NCI-H2196 treated with DMSO at 0.1 percent for 48 hours (cell line): Measurements from ENCODE around the gene CAMTA1.

Experiments used
- DNase-seq: peaks from one replicate; lab custom pipeline; 2025; ENCODE audit not compliant: unreplicated experiment; lab: John Stamatoyannopoulos, UW

The CAMTA1 gene

DNA sequence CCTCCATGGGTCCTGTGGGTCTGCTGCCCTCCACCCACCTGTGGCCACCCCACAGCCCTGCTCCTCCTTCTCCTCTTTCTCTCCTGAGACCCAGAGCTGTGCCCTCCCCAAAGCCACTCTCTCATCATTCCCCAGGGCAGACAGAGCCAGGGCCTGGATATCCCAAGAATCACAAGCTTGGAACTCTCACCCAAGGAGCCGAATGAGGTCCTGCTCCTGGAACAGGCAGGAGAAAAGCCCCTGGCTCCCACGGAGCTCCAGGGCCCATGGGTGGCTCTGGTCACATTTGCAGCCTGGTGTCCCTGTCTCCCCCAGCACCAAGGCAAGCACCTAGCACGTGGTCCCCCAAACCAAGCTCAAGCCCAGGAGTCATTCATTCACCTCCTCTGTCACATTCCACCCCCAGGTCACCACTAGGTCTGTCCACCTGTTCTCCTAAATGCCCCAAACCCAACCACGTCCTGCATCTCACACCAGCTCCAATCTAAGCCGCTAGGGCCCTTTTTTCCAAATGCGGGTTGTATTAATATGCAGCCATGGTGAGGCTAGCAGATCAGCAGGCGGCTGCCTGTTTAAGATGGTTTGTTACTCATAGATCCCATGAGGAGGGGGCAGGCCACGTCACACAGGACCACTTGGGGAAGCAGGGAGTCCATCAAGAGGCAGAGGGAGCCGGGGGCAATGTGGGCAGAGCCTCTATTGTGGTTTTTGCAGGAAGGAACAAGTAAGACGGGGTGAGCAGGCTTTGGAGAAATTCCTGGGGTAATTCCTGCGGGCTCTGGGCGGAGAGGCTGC, 770.3 kb downstream of the CAMTA1 start:
- no peak for DNase-seq

DNA sequence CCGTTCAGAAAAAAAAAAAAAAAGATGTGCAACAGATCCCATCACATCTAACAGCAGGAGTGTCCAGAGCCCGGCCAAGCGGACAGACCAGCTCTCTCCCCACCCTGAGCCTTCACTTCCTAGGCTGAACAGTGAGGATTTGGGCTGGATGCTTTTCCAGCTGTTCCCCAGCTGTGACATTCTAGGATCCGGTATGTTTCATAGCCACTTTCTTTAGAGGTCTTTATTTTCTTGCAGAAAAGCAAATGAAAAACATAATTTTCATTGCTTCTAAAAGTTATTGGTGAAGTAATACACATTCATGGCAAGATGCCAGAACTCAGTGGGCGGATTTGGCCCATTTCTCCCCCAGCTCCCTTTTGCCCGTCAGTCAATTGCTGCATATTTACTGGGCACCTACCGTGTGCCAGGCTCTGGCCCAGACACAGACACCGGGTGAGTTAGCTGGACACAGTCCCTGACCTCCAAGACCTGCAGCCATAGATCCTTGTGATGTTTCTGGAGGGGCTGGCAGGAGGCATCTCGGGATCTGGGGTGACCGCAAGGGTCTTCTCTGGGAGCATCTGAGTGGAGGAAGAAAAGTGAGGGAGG, 772.1 kb downstream of the CAMTA1 start:
- DNase-seq = no peak

GRCh38 chr1:7558041-7558461, 772.8 kb downstream of the CAMTA1 start:
- DNase-seq = no peak

DNA sequence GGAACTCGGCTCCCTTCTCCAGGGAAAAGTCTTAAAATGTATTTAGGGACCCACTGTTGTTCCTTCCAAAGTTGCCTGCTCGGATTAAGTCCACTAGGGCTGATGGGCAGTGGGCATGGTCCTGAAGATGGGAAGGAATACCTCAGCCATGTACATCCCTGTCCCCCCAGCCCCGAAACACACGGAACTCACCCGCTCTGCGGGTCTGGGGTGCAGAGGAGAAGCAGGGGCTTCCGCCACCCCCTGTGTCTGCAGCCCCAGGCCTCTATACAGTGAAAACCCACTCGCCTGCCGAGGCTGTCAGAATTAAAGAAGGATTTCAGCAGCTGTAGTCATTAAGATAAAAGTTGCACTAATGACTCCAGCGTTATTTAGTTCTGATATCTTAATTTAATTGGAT, 773.2 kb downstream of the CAMTA1 start:
- no peak for DNase-seq

DNA sequence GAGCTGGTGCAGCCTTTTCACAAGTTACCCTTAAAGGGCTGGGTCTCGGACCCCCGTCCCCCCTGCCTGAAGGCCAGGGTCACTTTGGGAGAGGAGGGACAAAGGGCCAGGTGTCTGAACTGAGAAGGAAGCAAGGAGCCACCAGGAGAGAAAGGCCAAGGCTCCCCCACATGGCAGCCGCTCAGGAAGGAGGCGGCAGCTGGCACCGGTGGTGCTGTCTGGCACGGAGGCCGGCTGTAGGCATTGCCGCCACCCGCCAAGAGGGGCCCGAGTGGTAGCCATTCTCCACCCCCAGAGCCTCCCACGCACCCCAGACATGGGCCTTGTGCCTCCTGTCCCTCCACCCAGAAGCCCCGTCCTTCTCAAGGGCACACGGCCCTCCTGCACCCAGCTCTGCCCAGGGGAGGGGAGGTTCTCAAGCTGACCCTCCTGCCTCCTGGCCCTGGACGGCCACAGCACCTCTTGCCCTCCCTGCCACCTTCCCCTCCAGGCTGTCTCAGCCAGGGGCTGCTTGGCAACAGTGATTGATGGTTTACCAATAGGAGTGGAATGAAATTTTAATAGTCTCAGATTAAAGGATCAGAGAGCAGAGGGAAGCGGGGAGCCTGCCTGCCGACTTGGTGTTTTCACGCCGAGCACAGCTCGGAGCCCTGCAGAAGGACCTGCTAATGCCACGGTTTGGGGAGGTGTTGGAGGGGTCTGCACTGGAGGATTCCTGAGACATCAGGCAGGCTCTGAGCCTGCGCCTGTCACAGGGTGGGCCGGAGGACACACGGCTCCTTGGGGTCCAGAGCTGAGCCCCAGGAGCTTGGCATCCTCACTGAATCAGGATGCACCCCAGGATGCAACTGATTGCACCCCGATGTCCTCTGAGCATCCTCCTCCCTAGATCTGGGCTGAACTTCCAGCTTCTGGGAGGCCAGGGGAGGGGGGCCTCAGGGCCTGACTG, 773.9 kb downstream of the CAMTA1 start:
- DNase-seq = no peak

GRCh38 chr1:7560128-7560527, 774.9 kb downstream of the CAMTA1 start:
- DNase-seq = no peak

GRCh38 chr1:7560601-7561181, 775.4 kb downstream of the CAMTA1 start:
- DNase-seq = no peak

DNA sequence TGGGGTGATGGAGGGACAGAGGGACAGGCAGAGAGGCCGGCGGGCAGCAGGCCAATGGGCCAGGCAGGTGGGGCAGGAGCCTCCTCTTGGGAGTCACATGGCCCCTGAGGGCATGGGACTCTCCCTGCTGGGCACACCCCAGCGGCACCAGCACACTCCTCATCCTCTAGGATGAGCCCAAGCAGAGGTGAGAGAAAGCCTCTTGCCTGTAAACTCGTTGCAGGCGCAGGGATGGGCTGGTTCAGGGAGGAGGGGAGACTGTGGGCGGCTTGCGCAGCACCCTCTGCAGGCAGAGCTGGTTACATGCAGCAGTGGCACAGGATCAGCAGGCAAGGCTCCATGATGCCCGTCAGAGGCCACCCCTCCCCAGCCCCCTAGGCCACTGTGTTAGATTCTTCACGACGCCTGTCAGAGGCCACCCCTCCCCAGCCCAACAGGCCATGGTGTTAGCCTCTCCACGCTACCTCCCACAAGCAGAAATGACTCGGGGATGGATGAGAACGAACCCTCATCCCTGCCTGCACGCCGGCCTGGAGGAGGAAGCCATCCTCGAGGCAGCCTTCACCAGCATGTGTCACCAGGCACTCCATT, 776.2 kb downstream of the CAMTA1 start:
- DNase-seq = no peak

DNA sequence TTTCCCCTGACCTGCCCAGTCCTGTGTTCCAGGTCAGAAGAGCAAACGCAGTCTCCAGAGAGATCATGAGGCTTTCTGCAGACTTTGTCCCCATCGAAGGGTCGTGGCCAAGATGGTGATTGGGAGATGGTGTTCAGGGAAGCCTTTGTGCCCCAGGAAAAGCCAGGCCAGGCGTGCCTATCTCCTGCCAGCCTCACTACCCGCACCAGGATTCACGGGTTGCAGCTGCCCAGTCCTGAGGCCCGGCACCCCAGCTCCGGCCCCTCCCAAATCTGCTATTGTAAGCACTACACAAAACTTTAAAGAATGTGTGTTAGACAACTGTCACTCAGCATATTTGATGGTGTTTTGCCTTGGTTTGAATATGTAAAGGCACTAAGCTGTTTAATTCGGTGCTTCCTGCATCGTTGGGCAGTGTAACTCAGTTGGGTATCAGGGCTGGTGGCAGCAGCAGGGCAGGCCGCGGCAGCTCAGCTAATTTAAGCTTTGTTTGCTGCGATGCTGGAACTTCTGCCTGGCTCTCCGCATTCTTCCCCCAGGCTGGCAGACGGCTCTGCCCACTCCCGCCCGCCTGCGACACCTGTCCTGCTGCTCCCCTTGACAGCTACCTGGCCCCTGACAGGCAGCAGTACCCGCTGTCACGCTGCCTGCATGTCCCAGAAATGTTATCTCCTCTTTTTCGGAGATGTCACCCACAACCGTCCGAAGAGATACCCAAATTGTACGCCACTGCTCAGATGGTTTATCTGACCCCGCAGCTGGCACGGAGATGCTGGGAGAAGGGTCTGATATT, 776.9 kb downstream of the CAMTA1 start:
- DNase-seq = no peak

DNA sequence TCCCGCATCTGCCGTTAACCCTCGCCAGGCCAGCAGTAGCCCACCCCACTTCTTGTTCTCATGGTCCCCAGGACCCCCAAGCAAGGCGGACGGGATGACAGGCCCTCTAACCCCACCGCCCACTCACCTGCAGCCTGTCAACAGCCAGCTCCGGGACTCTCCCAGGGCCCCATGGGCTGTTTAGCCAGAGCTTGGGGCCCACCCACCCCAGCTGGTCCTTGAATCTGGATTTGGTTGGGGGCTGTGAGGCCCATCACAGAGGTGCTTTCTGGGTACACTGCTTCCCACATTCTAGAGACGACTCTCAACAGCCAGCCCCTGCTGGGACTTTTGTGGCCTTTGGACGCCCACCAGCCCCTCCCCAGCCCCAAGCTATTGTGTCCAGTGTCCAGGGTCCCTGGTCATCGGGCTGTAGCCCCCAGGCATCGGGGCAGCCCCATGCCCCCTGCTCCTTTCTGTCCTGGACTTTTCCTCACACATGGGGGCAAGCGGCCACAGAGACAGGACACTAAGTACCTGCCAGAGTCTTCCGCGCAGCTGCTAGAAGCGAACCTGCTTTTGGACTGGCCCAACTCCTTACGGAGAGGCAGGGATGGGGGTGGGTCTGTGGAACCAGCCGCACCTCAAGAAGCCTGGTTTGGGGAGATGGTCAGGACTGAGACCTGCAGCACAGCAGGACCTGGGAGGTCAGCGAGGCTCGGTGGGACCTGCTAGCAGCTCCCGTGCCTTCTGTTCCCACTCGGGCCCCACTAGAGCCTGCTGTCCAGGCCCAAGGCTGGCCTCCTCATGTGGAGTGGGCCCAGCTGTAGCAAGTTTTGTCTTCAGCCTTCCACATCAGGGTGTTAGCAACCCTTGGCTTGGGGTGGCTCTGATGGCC, 777.7 kb downstream of the CAMTA1 start:
- DNase-seq = no peak

DNA sequence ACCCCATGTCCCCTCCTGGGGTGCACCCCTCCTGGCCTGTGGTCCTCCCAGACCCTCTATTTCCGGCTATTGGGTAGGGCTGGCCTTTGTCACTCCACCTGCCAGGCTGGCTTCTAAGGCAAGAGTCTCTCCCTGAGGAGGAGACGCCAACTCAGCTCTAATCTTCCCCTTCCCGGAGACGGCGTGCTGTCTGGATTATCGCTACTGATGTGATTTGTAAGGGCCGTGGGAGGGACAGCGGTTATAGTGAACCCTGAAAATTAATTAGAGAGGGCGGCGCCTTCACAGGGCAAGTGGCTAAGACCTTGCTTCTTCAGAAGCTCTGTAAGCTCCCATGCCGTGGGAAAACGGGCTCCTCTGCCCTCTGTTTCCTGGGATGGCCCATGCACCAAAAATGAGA, 778.9 kb downstream of the CAMTA1 start:
- no peak for DNase-seq

GRCh38 chr1:7565099-7565750, 780.0 kb downstream of the CAMTA1 start:
- no peak for DNase-seq

DNA sequence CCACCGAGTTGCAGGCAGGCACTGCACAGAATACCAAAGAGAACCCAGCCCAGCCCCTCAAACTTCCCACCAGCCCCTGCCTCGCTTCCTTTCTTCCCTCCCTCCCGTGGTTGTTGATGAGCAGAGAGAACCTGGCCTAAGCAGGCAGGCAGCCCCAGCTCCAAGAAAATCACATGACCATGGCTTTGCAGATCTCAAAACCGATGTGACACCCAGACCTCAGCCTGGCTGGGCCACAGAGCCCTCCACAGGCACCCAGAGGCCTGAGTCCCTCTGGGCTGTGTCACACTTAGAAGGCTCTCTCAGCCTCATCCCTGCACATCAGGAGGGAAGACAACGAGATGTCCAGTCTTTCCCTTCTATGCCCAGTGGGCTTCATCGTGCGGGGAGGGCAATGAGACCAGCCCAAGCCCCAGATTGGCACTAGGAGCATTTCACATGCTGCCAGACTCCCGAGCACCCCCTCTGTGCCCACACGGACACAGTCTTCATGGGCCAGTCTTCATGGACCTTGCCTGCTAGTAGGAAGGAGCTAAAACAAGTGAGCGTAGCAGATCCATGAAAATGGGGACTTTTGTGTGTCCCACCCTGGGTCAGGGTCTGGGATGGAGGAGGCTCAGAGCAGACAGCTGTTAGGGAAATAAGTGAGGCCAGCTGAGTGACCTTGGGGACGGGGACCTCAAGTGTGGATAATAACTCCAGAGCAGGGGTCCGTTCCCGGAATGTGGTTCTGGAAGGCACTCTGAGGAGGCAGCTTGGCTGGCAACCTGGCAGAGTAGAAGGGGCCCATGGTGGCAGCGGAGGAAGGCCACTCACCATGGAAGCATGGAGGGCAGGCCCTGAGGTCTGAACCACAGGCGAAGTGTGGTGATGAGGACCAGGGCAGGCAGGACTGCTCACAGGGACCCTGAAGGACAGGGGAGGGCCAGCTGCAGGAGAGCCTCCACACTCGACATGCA, 781.4 kb downstream of the CAMTA1 start:
- no peak for DNase-seq

DNA sequence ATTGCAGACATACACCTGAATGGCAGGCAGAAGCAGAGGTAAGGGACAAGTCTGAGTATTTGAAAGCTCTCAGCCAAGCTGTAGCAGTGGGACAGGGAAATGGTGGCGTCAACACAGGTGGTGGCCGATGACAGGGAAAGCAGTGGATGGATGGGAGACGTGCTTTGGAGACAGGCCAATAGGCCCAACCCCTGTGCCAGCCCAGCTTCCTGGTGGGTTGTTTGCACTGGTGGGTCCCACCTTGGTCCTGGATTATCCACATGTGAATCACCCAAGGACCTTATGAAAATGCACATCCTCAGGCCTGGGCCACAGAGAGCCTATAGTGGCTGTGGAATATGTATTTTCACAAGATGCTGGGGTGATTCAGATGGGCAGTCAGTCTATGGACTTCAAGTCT, 782.1 kb downstream of the CAMTA1 start:
- DNase-seq = no peak

- no peak for DNase-seq
Measured at GRCh38 chr1:7568053-7568452, 782.8 kb downstream of the CAMTA1 start.

DNA sequence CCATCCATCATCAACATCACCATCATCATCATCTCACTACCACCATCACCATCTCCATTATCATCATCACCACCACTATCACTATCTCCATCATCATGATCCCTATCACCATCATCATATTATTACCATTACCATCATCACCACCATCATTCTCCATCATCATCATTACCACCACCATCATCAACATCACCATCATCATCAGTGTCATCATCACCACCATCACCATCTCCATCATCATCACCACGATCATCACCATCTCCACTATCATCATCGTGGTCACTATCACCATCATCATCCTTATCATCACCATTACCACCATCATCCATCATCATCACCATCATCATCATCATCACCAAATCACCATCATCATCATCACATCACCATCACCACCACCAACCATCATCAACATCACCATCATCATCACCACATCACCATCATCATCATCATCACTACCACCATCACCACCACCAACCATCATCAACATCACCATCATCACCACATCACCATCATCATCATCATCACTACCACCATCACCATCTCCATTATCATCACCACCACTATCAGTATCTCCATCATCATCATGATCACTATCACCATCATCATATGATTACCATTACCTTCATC, 783.8 kb downstream of the CAMTA1 start:
- DNase-seq = no peak

- no peak for DNase-seq
Measured at GRCh38 chr1:7570311-7570710, 785.1 kb downstream of the CAMTA1 start.
